Neuronal stem cell (in vitro differentiated cells): Measurements from ENCODE around the gene GMDS.

Source experiments
- DNase-seq: peaks from one replicate; pipeline ENCODE4 v3.0.0-alpha.2; 2013; ENCODE audit warnings: low spot score
- H2AFZ ChIP-seq: one replicate; pipeline ENCODE4 v1.6.1; 2013; ENCODE audit warnings: mild to moderate bottlenecking, low read length, inconsistent platforms
- H2AK5ac ChIP-seq: 2 replicates; pipeline ENCODE4 v1.6.1; 2013; ENCODE audit warnings: low read depth, mild to moderate bottlenecking, inconsistent platforms, low read length, moderate library complexity, mixed read lengths
- H2BK120ac ChIP-seq: 2 replicates; pipeline ENCODE4 v1.6.1; 2013; ENCODE audit warnings: low read depth, mild to moderate bottlenecking, inconsistent platforms, low read length, moderate library complexity, mixed read lengths
- H2BK12ac ChIP-seq: one replicate; pipeline ENCODE4 v1.6.1; 2013; ENCODE audit warnings: low read length, inconsistent platforms
- H2BK15ac ChIP-seq: 2 replicates; pipeline ENCODE4 v1.6.1; 2013; ENCODE audit warnings: mild to moderate bottlenecking, low read length, inconsistent platforms, mixed read lengths
- H2BK5ac ChIP-seq: one replicate; pipeline ENCODE4 v1.6.1; 2013; ENCODE audit warnings: inconsistent platforms, mild to moderate bottlenecking, low read length, moderate library complexity
- H3K14ac ChIP-seq: one replicate; pipeline ENCODE4 v1.6.1; 2013; ENCODE audit warnings: low read length, inconsistent platforms
- H3K18ac ChIP-seq: 2 replicates; pipeline ENCODE4 v1.6.1; 2013; ENCODE audit warnings: low read length, inconsistent platforms
- H3K23ac ChIP-seq: 2 replicates; pipeline ENCODE4 v1.6.1; 2013; ENCODE audit warnings: low read depth, mild to moderate bottlenecking, mixed read lengths, low read length, inconsistent platforms; ENCODE audit not compliant: poor library complexity
- H3K27ac ChIP-seq: replicated peaks from 3 replicates; pipeline ENCODE4 v1.5.1; 2013; ENCODE audit warnings: low read length, inconsistent platforms
- H3K27me3 ChIP-seq, 3 experiments: 2 replicates each; pipeline ENCODE4 v1.6.1; 2013; ENCODE audit warnings: low read length in 3 of 3, mild to moderate bottlenecking in 2 of 3, inconsistent platforms in 1 of 3, low read depth in 1 of 3, mixed read lengths in 1 of 3, moderate library complexity in 1 of 3; ENCODE audit not compliant: control insufficient read depth in 3 of 3, insufficient read depth in 3 of 3
- H3K36me3 ChIP-seq, 2 donors: replicated peaks in 1 of 2; 2 replicates each; pipeline ENCODE4 v1.6.1; 2013; ENCODE audit warnings: low read length in 2 of 2; ENCODE audit not compliant: control insufficient read depth in 2 of 2, insufficient read depth in 2 of 2
- H3K4ac ChIP-seq: 2 replicates; pipeline ENCODE4 v1.6.1; 2013; ENCODE audit warnings: inconsistent platforms, mild to moderate bottlenecking, low read length, moderate library complexity
- H3K4me1 ChIP-seq, 2 donors: 1 replicate in 1 of 2; 2 replicates in 1 of 2; pipeline ENCODE4 v1.6.1; 2013; ENCODE audit warnings: low read length in 2 of 2, low read depth in 1 of 2; ENCODE audit not compliant: control insufficient read depth in 2 of 2, insufficient read depth in 1 of 2
- H3K4me2 ChIP-seq: one replicate; pipeline ENCODE4 v1.6.1; 2013; ENCODE audit warnings: mild to moderate bottlenecking, low read length, inconsistent platforms; ENCODE audit not compliant: insufficient read depth, poor library complexity, severe bottlenecking
- H3K4me3 ChIP-seq, 2 donors: 2 replicates each; pipeline ENCODE4 v1.5.1; 2013; ENCODE audit warnings: low read length in 2 of 2, mild to moderate bottlenecking in 2 of 2, inconsistent platforms in 1 of 2, moderate library complexity in 1 of 2
- H3K79me1 ChIP-seq: one replicate; pipeline ENCODE4 v1.6.1; 2013; ENCODE audit warnings: low read depth, mild to moderate bottlenecking, inconsistent platforms, low read length, moderate library complexity
- H3K9ac ChIP-seq: one replicate; pipeline ENCODE4 v1.6.1; 2013; ENCODE audit warnings: mild to moderate bottlenecking, low read depth, low read length, inconsistent platforms; ENCODE audit not compliant: poor library complexity
- H3K9me3 ChIP-seq, 2 donors: replicated peaks in 1 of 2; 2 replicates each; pipeline versions ENCODE3 to v1.6.1; 2013; ENCODE audit warnings: low read length in 2 of 2, mild to moderate bottlenecking in 2 of 2, inconsistent platforms in 1 of 2, low read depth in 1 of 2, mixed read lengths in 1 of 2, moderate library complexity in 1 of 2; ENCODE audit not compliant: control insufficient read depth in 2 of 2, insufficient read depth in 1 of 2
- H4K8ac ChIP-seq: one replicate; pipeline ENCODE4 v1.6.1; 2013; ENCODE audit warnings: low read depth, mild to moderate bottlenecking, inconsistent platforms, low read length, moderate library complexity
- H4K91ac ChIP-seq: one replicate; pipeline ENCODE4 v1.6.1; 2013; ENCODE audit warnings: low read length, low read depth, mild to moderate bottlenecking, inconsistent platforms; ENCODE audit not compliant: poor library complexity
- WGBS, 2 donors: extraction: QIAGEN DNeasy Blood & Tissue Kit; methylation state at CpG; one replicate each; pipeline ENCODE4 v1.1.7; 2013; ENCODE audit warnings: missing lambda C conversion rate in 2 of 2, mixed read lengths in 1 of 2; ENCODE audit not compliant: insufficient read length in 2 of 2, insufficient replicate concordance in 1 of 2; ENCODE audit errors: extremely low coverage in 2 of 2; 5-methylcytosine and 5-hydroxymethylcytosine counted together

Gene GMDS

DNA sequence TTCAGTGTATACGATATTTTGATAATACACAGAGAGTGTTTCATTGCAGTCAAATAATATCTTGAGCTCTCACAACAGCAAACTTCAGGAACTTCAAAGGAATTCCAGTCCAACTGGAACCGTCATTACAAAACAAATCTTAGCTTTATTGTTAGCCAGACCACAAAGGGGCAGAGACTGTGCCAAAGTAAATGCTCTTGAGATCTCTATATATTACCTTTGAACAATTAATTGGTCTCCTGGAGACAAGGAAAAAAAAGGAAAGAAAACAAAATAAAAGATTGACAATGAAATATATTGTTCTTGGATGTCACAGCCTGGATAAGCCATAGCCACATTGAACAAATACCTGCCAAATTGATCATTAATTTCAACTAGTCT, 565.7 kb downstream of the GMDS start:
- no peaks in the 10 kb centered on the region for H3K9me3 ChIP-seq
- no peak overlapping the region for H3K4ac ChIP-seq
- no peaks in the 10 kb centered on the region for H3K27me3 ChIP-seq
- H2AK5ac ChIP-seq: no peak overlapping the region
- no peak overlapping the region for H3K9ac ChIP-seq
- no peak overlapping the region for H2AFZ ChIP-seq
- no peak overlapping the region for H2BK5ac ChIP-seq
- no peak overlapping the region for H2BK120ac ChIP-seq
- H2BK12ac ChIP-seq: no peak overlapping the region
- no peak overlapping the region for H3K14ac ChIP-seq
- no peak overlapping the region for H3K4me3 ChIP-seq
- H3K4me1 ChIP-seq: peaks cover 2 to 7% of the 10 kb centered on the region in 2 donors
- DNase-seq: no peak
- H2BK15ac ChIP-seq: no peak overlapping the region
- no peak overlapping the region for H3K18ac ChIP-seq
- H3K23ac ChIP-seq: no peak overlapping the region
- H4K8ac ChIP-seq: no peak overlapping the region
- H3K27ac ChIP-seq: no peak overlapping the region
- no peaks in the 10 kb centered on the region for H3K79me1 ChIP-seq
- no peak overlapping the region for H3K4me2 ChIP-seq
- no peak overlapping the region for H4K91ac ChIP-seq
- WGBS, 2 donors: no CpG with 5 or more reads among the region's 2 CpGs
- no peaks in the 10 kb centered on the region for H3K36me3 ChIP-seq

DNA sequence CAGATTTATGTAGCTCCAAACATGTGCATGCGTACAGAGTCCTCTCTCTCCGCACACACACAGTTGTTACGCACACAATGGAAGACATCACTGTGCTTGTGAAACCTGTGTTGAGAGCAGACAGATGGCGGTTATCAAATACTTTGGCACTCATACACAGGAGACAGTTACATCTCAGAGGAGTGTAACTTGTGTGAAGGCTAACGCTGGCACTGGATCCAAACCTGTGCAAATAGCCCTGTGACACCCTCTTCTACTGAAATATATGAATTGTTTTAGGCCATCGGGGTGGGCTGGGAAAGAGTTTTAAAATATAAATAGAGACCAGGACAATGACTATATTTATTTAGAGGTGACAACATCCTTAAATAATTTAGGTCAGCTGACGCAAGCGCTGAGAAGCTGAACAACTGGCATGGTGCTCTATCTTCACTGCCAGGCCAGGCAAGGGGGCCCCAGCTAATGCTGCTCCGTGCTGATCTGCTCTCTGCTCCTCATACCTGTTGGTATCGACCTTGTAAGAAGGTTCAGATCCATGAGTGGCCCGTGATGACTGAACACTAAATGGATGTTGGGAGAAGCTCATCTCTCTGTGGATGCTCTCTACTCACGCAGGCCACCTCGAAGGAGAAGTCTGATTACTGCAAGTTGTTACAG, 566.2 kb downstream of the GMDS start:
- Histone ChIP-seq H2BK120ac (no peak overlapping the region), H3K4me3 (no peak overlapping the region), H4K91ac (no peak overlapping the region), H3K79me1 (no peaks in the 10 kb centered on the region), H3K27ac (no peak overlapping the region), H2AFZ (no peak overlapping the region), H3K4me1 (peaks cover 2 to 7% of the 10 kb centered on the region in 2 donors), H3K23ac (no peak overlapping the region), H3K14ac (no peak overlapping the region), H2AK5ac (no peak overlapping the region), H3K36me3 (no peaks in the 10 kb centered on the region), H3K4me2 (no peak overlapping the region), H3K9me3 (no peaks in the 10 kb centered on the region), H2BK12ac (no peak overlapping the region), H3K27me3 (no peaks in the 10 kb centered on the region), H3K4ac (no peak overlapping the region), H4K8ac (no peak overlapping the region), H3K18ac (peak overlapping the region; percentile 35), H2BK5ac (no peak overlapping the region), H2BK15ac (no peak overlapping the region), H3K9ac (no peak overlapping the region)
- DNase-seq: no peak
- WGBS, 2 donors: no CpG with 5 or more reads among the region's 13 CpGs

DNA sequence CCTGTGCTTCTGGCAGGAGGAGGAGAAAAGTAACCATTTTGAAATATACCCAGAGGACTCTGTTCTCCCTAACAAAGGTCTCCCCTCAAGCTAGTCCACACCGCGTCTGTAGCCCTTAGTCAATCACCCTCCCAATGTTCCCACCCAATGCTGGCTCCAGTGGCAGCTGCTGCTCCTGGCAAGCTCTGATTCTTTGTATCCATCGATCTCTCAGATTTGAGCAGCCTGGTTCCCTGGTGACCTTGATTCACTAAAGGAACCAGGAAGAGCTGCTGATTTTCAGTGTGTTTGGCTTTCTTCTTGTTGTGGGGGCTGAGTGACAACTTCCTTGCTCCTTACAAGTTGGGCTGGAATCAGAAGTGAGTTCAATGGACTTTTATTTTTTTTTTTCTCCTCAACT, 567.2 kb downstream of the GMDS start:
- Histone ChIP-seq H3K4me2 (no peak overlapping the region), H2BK15ac (no peak overlapping the region), H3K36me3 (no peaks in the 10 kb centered on the region), H3K14ac (no peak overlapping the region), H2BK120ac (no peak overlapping the region), H3K27me3 (no peaks in the 10 kb centered on the region), H3K18ac (no peak overlapping the region), H2AK5ac (no peak overlapping the region), H2BK12ac (no peak overlapping the region), H3K79me1 (no peaks in the 10 kb centered on the region), H3K4me3 (no peak overlapping the region), H3K4ac (no peak overlapping the region), H3K23ac (no peak overlapping the region), H3K27ac (no peak overlapping the region), H2BK5ac (no peak overlapping the region), H4K8ac (no peak overlapping the region), H3K9me3 (peaks cover 0 to 2% of the 10 kb centered on the region in 2 donors), H4K91ac (no peak overlapping the region), H2AFZ (peak overlapping the region; percentile 75), H3K4me1 (peaks cover 2 to 7% of the 10 kb centered on the region in 2 donors), H3K9ac (no peak overlapping the region)
- DNase-seq: no peak
- WGBS, 2 donors: no CpG with 5 or more reads among the region's 3 CpGs

DNA sequence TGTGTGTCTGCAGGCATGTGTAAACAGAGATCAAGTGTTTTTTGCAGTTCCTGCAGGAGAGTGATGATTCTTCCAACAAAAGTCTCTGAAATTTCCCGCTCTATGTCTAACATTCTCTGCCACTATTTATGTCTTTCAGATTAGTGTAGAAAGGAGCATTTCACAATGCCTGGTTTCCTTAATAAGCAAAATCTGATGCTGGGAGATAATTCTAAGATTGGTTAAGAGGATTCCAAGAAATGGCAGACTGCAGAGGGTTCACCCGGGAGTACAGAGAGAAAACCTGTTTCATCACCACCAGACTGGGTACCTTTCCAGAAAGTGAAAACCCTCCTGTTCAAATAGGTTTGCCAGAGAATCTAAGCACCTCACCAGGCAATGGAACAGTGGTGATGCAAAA, 573.0 kb downstream of the GMDS start:
- H3K9ac ChIP-seq: no peak overlapping the region
- no peak overlapping the region for H3K18ac ChIP-seq
- H3K14ac ChIP-seq: no peak overlapping the region
- H2BK15ac ChIP-seq: no peak overlapping the region
- DNase-seq: no peak
- no peak overlapping the region for H2BK12ac ChIP-seq
- H3K4ac ChIP-seq: no peak overlapping the region
- no peak overlapping the region for H2BK5ac ChIP-seq
- H3K27ac ChIP-seq: no peak overlapping the region
- H3K4me3 ChIP-seq: no peak overlapping the region
- H4K91ac ChIP-seq: no peak overlapping the region
- WGBS, 2 donors: no CpG with 5 or more reads among the region's 2 CpGs
- peaks cover 9 to 13% of the 10 kb centered on the region in 2 donors for H3K4me1 ChIP-seq
- no peak overlapping the region for H3K23ac ChIP-seq
- H2AFZ ChIP-seq: no peak overlapping the region
- no peak overlapping the region for H4K8ac ChIP-seq
- peaks cover 0 to 2% of the 10 kb centered on the region in 2 donors for H3K9me3 ChIP-seq
- H3K79me1 ChIP-seq: no peaks in the 10 kb centered on the region
- H3K27me3 ChIP-seq: no peaks in the 10 kb centered on the region
- H3K4me2 ChIP-seq: no peak overlapping the region
- H2AK5ac ChIP-seq: no peak overlapping the region
- H3K36me3 ChIP-seq: no peaks in the 10 kb centered on the region
- H2BK120ac ChIP-seq: no peak overlapping the region
